H9 (cell line): ENCODE data around the gene STK26. TPM values are rescaled to one million over a fixed set of nuclear protein-coding genes. Genes with fewer than 3 reads are reported as not detected.
A peak's percentile ranks its signal among the peaks of the same experiment; 100 is the strongest.

Experiments
- DNase-seq: peaks from one replicate; pipeline ENCODE4 v3.0.0-alpha.2; 2017
- H2AFZ ChIP-seq: one replicate; pipeline ENCODE4 v1.6.1; 2013; ENCODE audit warnings: mild to moderate bottlenecking, low read length, control low read depth, moderate library complexity
- H2AK5ac ChIP-seq: 2 replicates; pipeline ENCODE4 v1.6.1; 2013; ENCODE audit warnings: low read length, control low read depth, mixed read lengths; ENCODE audit not compliant: insufficient read length
- H2BK120ac ChIP-seq: one replicate; pipeline ENCODE4 v1.6.1; 2013; ENCODE audit warnings: low read depth, mild to moderate bottlenecking, low read length, control low read depth, inconsistent platforms; ENCODE audit not compliant: poor library complexity, severe bottlenecking
- H2BK12ac ChIP-seq: 2 replicates; pipeline ENCODE4 v1.6.1; 2013; ENCODE audit warnings: low read length, control low read depth, mixed read lengths, low read depth; ENCODE audit not compliant: insufficient read length
- H2BK15ac ChIP-seq: 2 replicates; pipeline ENCODE4 v1.6.1; 2013; ENCODE audit warnings: low read depth, low read length, control low read depth
- H2BK20ac ChIP-seq: one replicate; pipeline ENCODE4 v1.6.1; 2013; ENCODE audit warnings: low read depth, mild to moderate bottlenecking, low read length, control low read depth, inconsistent platforms; ENCODE audit not compliant: poor library complexity, severe bottlenecking
- H2BK5ac ChIP-seq: 2 replicates; pipeline ENCODE4 v1.6.1; 2013; ENCODE audit warnings: low read length, control low read depth, mixed read lengths; ENCODE audit not compliant: insufficient read length
- H3K14ac ChIP-seq: 2 replicates; pipeline ENCODE4 v1.6.1; 2013; ENCODE audit warnings: low read length, control low read depth; ENCODE audit not compliant: insufficient read depth
- H3K18ac ChIP-seq: 2 replicates; pipeline ENCODE4 v1.6.1; 2013; ENCODE audit warnings: low read depth, mild to moderate bottlenecking, mixed read lengths, low read length, control low read depth; ENCODE audit not compliant: insufficient read length
- H3K23ac ChIP-seq: 2 replicates; pipeline ENCODE4 v1.6.1; 2013; ENCODE audit warnings: low read length, control low read depth, mixed read lengths, low read depth; ENCODE audit not compliant: insufficient read length
- H3K23me2 ChIP-seq: 2 replicates; pipeline ENCODE4 v1.6.1; 2013; ENCODE audit warnings: low read depth, mild to moderate bottlenecking, mixed read lengths, low read length, control low read depth; ENCODE audit not compliant: insufficient read length, poor library complexity, severe bottlenecking
- H3K27ac ChIP-seq: 2 replicates; pipeline ENCODE4 v1.5.1; 2013; ENCODE audit warnings: low read length, control low read depth, mixed read lengths, low read depth; ENCODE audit not compliant: insufficient read length
- H3K27me3 ChIP-seq: 2 replicates; pipeline ENCODE4 v1.6.1; 2013; ENCODE audit warnings: low read length, control low read depth, inconsistent platforms; ENCODE audit not compliant: insufficient read depth
- H3K4ac ChIP-seq: 2 replicates; pipeline ENCODE4 v1.6.1; 2013; ENCODE audit warnings: low read depth, mild to moderate bottlenecking, control low read depth, inconsistent platforms, low read length, moderate library complexity
- H3K4me1 ChIP-seq: 2 replicates; pipeline ENCODE4 v1.6.1; 2013; ENCODE audit warnings: low read length, control low read depth, inconsistent platforms; ENCODE audit not compliant: insufficient read depth
- H3K4me2 ChIP-seq: 2 replicates; pipeline ENCODE4 v1.6.1; 2013; ENCODE audit warnings: low read length, control low read depth, mixed read lengths; ENCODE audit not compliant: insufficient read length, insufficient read depth
- H3K56ac ChIP-seq: 2 replicates; pipeline ENCODE4 v1.6.1; 2013; ENCODE audit warnings: low read depth, mild to moderate bottlenecking, mixed read lengths, low read length, control low read depth; ENCODE audit not compliant: insufficient read length
- H3K79me1 ChIP-seq: 2 replicates; pipeline ENCODE4 v1.6.1; 2013; ENCODE audit warnings: low read depth, mild to moderate bottlenecking, moderate library complexity, low read length, control low read depth, inconsistent platforms; ENCODE audit not compliant: insufficient read depth, poor library complexity, severe bottlenecking
- H3K79me2 ChIP-seq: 2 replicates; pipeline ENCODE4 v1.6.1; 2013; ENCODE audit warnings: low read length, control low read depth, inconsistent platforms; ENCODE audit not compliant: insufficient read depth
- H3K9ac ChIP-seq: 2 replicates; pipeline ENCODE4 v1.6.1; 2013; ENCODE audit warnings: low read length, control low read depth, mixed read lengths; ENCODE audit not compliant: insufficient read length; ENCODE audit errors: extremely low read depth
- H3K9me3 ChIP-seq: one replicate; pipeline ENCODE4 v1.6.1; 2013; ENCODE audit warnings: low read depth, low read length, inconsistent platforms; ENCODE audit not compliant: control insufficient read depth
- H3T11ph ChIP-seq: one replicate; pipeline ENCODE4 v1.6.1; 2013; ENCODE audit warnings: mild to moderate bottlenecking, low read length, control low read depth, inconsistent platforms
- H4K20me1 ChIP-seq: one replicate; pipeline ENCODE4 v1.6.1; 2013; ENCODE audit not compliant: control insufficient read depth, insufficient read length, insufficient read depth
- H4K5ac ChIP-seq: 2 replicates; pipeline ENCODE4 v1.6.1; 2013; ENCODE audit warnings: low read depth, mild to moderate bottlenecking, mixed read lengths, low read length, control low read depth; ENCODE audit not compliant: insufficient read length
- H4K8ac ChIP-seq: replicated peaks from 2 replicates; pipeline ENCODE4 v1.6.1; 2013; ENCODE audit warnings: low read length, control low read depth, mixed read lengths, low read depth; ENCODE audit not compliant: insufficient read length
- H4K91ac ChIP-seq: 2 replicates; pipeline ENCODE4 v1.6.1; 2013; ENCODE audit warnings: low read depth, mild to moderate bottlenecking, moderate library complexity, mixed read lengths, low read length, control low read depth; ENCODE audit not compliant: insufficient read length
- H3K27ac Mint-ChIP-seq, 3 experiments: 2 replicates in 2 of 3; 3 replicates in 1 of 3; pipeline ENCODE4 v1.8.0; 2020 to 2021; ENCODE audit warnings: mixed read lengths in 3 of 3, mild to moderate bottlenecking in 1 of 3, moderate library complexity in 1 of 3
- H3K27me3 Mint-ChIP-seq: 2 replicates; pipeline ENCODE4 v1.8.0; 2021; ENCODE audit warnings: low read depth, mild to moderate bottlenecking, moderate library complexity, mixed read lengths
- H3K36me3 Mint-ChIP-seq, 3 experiments: 2 replicates in 2 of 3; 3 replicates in 1 of 3; pipeline ENCODE4 v1.8.0; 2020 to 2021; ENCODE audit warnings: low read depth in 3 of 3, mixed read lengths in 3 of 3; ENCODE audit not compliant: insufficient read depth in 1 of 3
- H3K4me1 Mint-ChIP-seq, 2 experiments: 2 replicates each; pipeline ENCODE4 v1.8.0; 2020; ENCODE audit warnings: mixed read lengths in 2 of 2
- H3K4me3 Mint-ChIP-seq, 2 experiments: 2 replicates in 1 of 2; 3 replicates in 1 of 2; pipeline ENCODE4 v1.8.0; 2020 to 2021; ENCODE audit warnings: mild to moderate bottlenecking in 2 of 2, mixed read lengths in 2 of 2, moderate library complexity in 1 of 2
- H3K9me3 Mint-ChIP-seq, 2 experiments: 2 replicates in 1 of 2; 3 replicates in 1 of 2; pipeline ENCODE4 v1.8.0; 2020; ENCODE audit warnings: mild to moderate bottlenecking in 2 of 2, mixed read lengths in 2 of 2, moderate library complexity in 1 of 2
- CTCF ChIP-seq: fragments of 200-600 bp; sonication (generic); conservative IDR thresholded peaks from 3 replicates; pipeline ENCODE4 v1.8.0; 2021; ENCODE audit warnings: antibody characterized with exemption, mild to moderate bottlenecking
- WGBS: extraction: QIAGEN DNeasy Blood & Tissue Kit; methylation state at CpG from one replicate; pipeline ENCODE4 v1.1.7; 2013; ENCODE audit warnings: missing lambda C conversion rate, low lambda C conversion rate, mixed read lengths; ENCODE audit not compliant: insufficient read length; ENCODE audit errors: extremely low coverage; 5-methylcytosine and 5-hydroxymethylcytosine counted together
- total RNA-seq: library from RNA; stranded (reverse); gene quantifications from 2 replicates; pipeline ENCODE4 v1.2.1, GENCODE V29; 2021

The STK26 gene
- total RNA-seq, 1 experiment from 2014 or later: 99.2 TPM

DNA sequence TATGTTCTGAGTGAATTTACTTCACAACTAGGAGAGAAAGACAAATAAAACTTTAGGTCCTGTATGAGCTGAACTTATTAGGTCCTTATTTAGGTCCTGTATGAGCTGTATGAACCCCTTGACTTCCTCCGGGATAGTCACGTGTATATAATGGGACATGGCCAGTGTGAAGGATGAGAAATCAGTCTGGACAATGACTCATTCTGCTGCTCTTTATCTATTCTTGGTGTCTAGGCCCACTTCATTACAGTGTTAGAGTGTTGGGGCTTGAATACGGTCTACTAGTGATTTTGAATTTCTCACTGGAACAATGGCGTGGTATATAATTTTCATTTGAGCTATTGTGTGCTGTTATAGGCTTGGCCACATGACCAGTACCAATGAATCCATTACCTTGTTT is 21.9 kb downstream of the STK26 start:
- no peak overlapping the region for H3K4ac ChIP-seq
- TF ChIP-seq CTCF: no peak
- H3K79me2 ChIP-seq: peaks cover 11% of the 10 kb centered on the region; the same call in 1 of the 2 replicates
- H3K56ac ChIP-seq: no peak overlapping the region
- no peak overlapping the region for H3K18ac ChIP-seq
- no peak overlapping the region for H4K91ac ChIP-seq
- peaks cover 0 to 1% (median 0%) of the 10 kb centered on the region in 3 experiments; a peak in 2 of 7 replicates for H3K36me3 Mint-ChIP-seq
- peaks cover 56 to 62% of the 10 kb centered on the region in 2 experiments for H3K4me1 Mint-ChIP-seq
- H3K27me3 Mint-ChIP-seq: no peaks in the 10 kb centered on the region
- H4K8ac ChIP-seq: no peak overlapping the region
- H3K9me3 ChIP-seq: no peaks in the 10 kb centered on the region
- no peak overlapping the region for H2AK5ac ChIP-seq
- H3K27ac Mint-ChIP-seq: peak overlapping the region; percentile 45 to 89 (median 57); a peak in 5 of 7 replicates
- no peak overlapping the region for H4K5ac ChIP-seq
- no peak overlapping the region for H2BK12ac ChIP-seq
- no peak overlapping the region for H3K4me2 ChIP-seq
- H2BK20ac ChIP-seq: no peak overlapping the region
- no peak overlapping the region for H2BK5ac ChIP-seq
- H2AFZ ChIP-seq: no peak overlapping the region
- no peak overlapping the region for H2BK15ac ChIP-seq
- no CpG with 5 or more reads among the region's 4 CpGs for WGBS
- H3K23ac ChIP-seq: no peak overlapping the region
- DNase-seq: no peak
- H2BK120ac ChIP-seq: no peak overlapping the region
- no peak overlapping the region for H3K9ac ChIP-seq
- H3K14ac ChIP-seq: no peak overlapping the region
- H3K9me3 Mint-ChIP-seq: no peaks in the 10 kb centered on the region
- H3K27ac ChIP-seq: peak overlapping the region; percentile 19
- H3K79me1 ChIP-seq: peaks cover 2% of the 10 kb centered on the region
- H4K20me1 ChIP-seq: no peaks in the 10 kb centered on the region
- peaks cover 11% of the 10 kb centered on the region; the same call in 1 of the 2 replicates for H3K4me1 ChIP-seq
- peak overlapping the region in 1 of 2 experiments; percentile 34; a peak in 1 of 5 replicates for H3K4me3 Mint-ChIP-seq
- H3T11ph ChIP-seq: no peak overlapping the region
- H3K27me3 ChIP-seq: no peaks in the 10 kb centered on the region
- H3K23me2 ChIP-seq: no peaks in the 10 kb centered on the region
